Activated CD4-positive, alpha-beta T cell treated with anti-CD3 and anti-CD28 coated beads, Interleukin-2, amount 10 ng/mL, durations not matched to agents 24 days and 14 days (primary cell): ENCODE data around the gene CHRNA4. TPM values are rescaled to one million over a fixed set of nuclear protein-coding genes. Genes with fewer than 3 reads are reported as not detected.

ENCODE experiments used
- DNase-seq: peaks from one replicate; pipeline ENCODE4 v3.0.0; 2022
- H3K27ac Mint-ChIP-seq: one replicate; pipeline ENCODE4 v1.8.0; 2022; ENCODE audit warnings: mild to moderate bottlenecking, mixed read lengths
- H3K27me3 Mint-ChIP-seq: one replicate; pipeline ENCODE4 v1.8.0; 2022; ENCODE audit warnings: mixed read lengths
- H3K36me3 Mint-ChIP-seq: one replicate; pipeline ENCODE4 v1.8.0; 2022; ENCODE audit warnings: low read depth, mild to moderate bottlenecking, mixed read lengths
- H3K4me1 Mint-ChIP-seq: one replicate; pipeline ENCODE4 v1.8.0; 2021; ENCODE audit warnings: mixed read lengths
- H3K4me3 Mint-ChIP-seq: one replicate; pipeline ENCODE4 v1.8.0; 2022; ENCODE audit warnings: mild to moderate bottlenecking, moderate library complexity, mixed read lengths
- H3K9me3 Mint-ChIP-seq: one replicate; pipeline ENCODE4 v1.8.0; 2021; ENCODE audit warnings: mixed read lengths
- intact Hi-C: fragments of 100-400 bp; cut with micrococcal nuclease; formaldehyde crosslinking; loops from one replicate; pipeline ENCODE4 v1.15.1; 2023
- total RNA-seq: library from RNA; stranded (reverse); gene quantifications from 2 replicates; pipeline ENCODE4 v1.2.3, GENCODE V29; 2022

Gene CHRNA4
- total RNA-seq, 1 donor from 2014 or later: not detected

DNA sequence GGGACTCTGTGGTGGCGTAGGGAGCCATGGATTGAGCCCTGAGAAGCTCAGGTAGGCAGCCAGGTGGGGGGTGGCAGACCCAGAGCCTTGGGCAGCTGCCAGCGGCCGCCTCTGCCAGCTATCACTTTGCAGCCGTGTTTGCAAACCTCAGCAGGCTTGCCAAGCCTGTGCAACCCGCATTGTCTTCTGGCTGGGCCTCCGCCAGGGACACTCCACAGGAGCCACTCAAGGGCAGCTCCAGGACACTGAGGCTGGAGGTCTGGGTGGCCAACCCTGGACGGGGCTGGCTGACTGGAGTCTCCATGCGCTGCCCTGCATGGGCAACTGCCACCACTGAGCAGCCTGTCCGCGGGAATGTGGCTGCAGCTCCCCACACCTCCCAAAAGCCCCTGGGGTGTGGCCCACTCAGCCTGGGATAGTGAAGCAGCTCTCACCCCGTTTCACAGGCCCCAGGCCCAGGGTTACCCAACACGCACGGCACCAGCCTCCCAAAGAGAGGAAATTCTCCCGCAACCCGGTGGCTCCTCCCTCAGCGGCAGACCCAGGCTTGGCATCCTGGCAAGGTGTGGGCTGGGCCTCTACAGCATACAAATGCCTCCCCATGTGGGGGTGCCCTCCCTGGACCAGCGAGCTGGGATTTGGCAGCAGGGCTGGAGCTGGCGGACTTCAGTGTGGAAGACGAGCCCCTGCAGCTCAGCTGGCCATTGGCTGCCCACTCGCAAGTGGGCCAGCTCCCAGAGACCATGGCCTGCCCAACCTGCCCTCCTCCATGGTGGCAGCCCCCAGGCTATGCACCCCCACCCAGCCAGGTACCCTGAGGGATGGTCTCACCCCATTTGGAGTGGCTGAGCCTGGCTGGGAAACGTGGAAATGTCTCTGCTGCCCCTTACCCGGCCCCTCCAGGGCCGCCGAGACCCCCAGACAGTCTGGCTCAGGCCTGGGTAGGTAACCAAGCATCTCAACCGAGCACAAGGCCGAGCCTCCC lies 2.9 kb downstream of the CHRNA4 start:
- H3K4me3 Mint-ChIP-seq: no peak overlapping the region
- H3K4me1 Mint-ChIP-seq: no peaks in the 10 kb centered on the region
- DNase-seq: no peak
- H3K27ac Mint-ChIP-seq: no peak overlapping the region
- peaks cover 13% of the 10 kb centered on the region for H3K27me3 Mint-ChIP-seq
- intact Hi-C loops: no loop called here
- no peaks in the 10 kb centered on the region for H3K36me3 Mint-ChIP-seq
- H3K9me3 Mint-ChIP-seq: no peaks in the 10 kb centered on the region

DNA sequence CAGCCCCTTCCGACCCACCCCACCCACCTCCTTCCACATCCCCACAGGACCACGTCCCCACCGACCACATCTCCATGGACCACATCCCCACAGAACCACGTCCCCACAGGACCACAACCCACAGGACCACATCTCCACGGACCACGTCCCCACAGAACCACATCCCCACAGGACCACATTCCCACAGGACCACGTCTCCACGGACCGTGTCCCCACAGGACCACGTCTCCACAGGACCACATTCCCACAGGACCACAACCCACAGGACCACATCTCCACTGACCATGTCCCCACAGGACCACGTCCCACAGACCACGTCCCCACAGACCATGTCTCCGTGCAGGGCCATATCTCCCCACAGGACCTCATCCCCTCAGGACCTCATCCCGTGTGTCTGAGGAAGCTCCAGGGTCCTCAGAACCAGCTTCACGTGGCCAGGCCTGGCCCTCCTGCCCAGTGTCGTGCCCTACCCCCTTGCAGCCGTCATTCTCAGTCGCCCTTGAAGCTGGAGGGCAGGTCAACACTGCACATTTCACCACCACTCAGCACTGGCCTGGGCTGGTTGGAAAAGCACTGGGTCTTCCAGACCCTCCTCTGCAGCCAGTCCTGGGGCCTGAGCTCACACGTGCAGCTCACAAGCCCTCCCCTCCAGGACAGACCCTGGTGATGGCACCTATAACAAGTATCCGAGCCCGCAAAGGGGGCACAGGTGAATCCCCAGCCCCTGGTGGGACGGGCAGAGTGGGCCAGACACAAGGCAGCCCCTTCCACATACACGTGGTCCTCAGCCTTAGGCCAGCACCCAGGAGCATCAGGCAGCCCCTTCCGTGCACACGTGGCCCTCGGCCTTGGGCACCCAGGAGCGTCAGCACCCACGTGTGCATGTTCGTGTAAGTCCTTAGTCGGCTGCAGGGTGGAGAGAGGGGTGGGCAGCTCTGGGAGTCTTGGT lies 3.9 kb downstream of the CHRNA4 start:
- Mint-ChIP-seq H3K9me3 (no peaks in the 10 kb centered on the region), H3K27me3 (peaks cover 5% of the 10 kb centered on the region), H3K36me3 (no peaks in the 10 kb centered on the region), H3K4me1 (no peaks in the 10 kb centered on the region), H3K4me3 (no peak overlapping the region), H3K27ac (no peak overlapping the region)
- intact Hi-C loops: no loop called here
- DNase-seq: no peak

DNA sequence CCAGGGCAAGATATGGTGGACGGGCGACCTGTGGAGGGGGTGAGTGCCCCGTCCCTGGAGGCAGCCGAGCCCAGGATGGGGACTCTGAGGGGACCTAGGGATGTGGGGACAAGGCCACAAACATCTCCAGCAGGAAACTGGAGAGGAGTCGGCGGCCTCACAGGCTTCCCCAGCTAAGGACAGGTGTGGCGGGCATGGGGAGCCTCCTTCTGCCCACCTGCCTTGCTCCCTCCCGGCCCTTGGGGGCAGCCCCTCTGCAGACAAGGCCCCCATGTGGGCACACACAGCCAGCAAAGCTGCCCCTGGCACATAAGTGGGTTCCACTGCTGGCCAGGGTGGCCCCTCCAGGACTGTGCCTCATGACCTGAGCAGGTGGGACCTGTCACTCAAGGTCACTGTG lies 4.6 kb downstream of the CHRNA4 start:
- no peak overlapping the region for H3K27ac Mint-ChIP-seq
- peaks cover 5% of the 10 kb centered on the region for H3K27me3 Mint-ChIP-seq
- intact Hi-C loops: no loop called here

DNA sequence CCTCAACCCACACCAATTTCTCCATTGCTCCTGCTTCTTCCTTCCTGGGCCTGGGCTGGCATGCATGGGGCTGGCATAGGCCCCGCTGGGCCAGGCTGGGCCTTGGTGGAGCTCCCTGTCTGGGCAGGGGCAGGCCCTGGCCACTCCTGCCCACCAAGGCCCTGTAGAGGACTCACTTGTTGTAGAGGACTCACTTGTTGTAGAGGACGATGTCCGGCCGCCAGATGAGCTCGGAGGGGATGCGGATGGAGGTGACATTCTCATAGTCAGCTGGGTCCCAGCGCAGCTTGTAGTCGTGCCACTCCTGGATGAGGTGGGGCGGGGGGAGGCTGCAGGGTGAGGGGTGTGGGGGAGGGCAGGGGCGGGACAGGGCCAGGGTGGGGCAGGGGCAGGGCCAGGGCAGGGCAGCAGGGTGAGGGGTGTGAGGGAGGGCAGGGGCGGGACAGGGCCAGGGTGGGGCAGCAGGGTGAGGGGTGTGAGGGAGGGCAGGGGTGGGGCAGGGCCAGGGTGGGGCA lies 5.3 kb downstream of the CHRNA4 start:
- Mint-ChIP-seq H3K9me3 (no peaks in the 10 kb centered on the region), H3K27me3 (peaks cover 5% of the 10 kb centered on the region), H3K27ac (no peak overlapping the region), H3K36me3 (no peaks in the 10 kb centered on the region), H3K4me1 (no peaks in the 10 kb centered on the region), H3K4me3 (no peak overlapping the region)
- intact Hi-C loops: no loop called here
- DNase-seq: no peak

More for the DNA sequence above, 4.6 kb downstream of the CHRNA4 start:
- H3K36me3 Mint-ChIP-seq: no peaks in the 10 kb centered on the region
- no peaks in the 10 kb centered on the region for H3K9me3 Mint-ChIP-seq
- no peak overlapping the region for H3K4me3 Mint-ChIP-seq
- no peaks in the 10 kb centered on the region for H3K4me1 Mint-ChIP-seq
- DNase-seq: no peak

DNA sequence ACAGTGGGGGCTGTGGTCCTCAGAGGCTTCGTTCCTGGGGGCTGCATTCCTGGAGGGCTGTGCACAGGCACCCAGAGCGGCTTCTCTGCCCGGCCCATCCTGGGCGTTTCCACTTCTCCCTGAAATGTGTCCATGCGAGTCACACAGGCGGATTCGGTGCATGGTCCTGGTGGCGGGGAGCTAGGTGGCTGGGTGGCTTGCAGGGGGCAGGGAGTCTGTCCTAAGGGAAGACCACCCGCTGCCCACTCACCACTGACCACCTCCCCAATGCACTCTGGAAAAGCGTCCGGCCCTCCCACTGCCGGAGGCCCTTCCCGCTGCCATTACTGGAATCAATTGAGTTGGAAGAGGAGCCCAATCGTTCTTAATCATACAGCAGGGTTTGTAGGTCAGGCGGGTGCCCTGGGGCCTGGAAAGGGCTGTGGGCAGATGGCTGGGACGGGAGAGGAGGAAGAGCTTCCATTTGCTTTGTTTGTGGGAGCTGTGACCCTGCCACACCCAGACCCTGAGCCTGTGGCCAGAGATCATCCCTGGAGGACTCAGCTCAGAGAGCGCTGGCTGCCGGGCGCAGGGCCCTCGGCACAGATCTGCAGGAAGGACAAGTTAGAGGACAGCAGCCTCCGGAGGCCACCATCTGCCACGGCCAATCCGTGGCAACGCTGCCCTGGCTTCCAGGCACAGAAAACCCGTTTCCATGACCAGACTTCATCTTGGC lies 6.4 kb downstream of the CHRNA4 start:
- no peak for DNase-seq
- intact Hi-C loops: no loop called here
- no peak overlapping the region for H3K27ac Mint-ChIP-seq
- H3K4me3 Mint-ChIP-seq: no peak overlapping the region
- peaks cover under 1% of the 10 kb centered on the region for H3K27me3 Mint-ChIP-seq
- peaks cover 3% of the 10 kb centered on the region for H3K36me3 Mint-ChIP-seq
- H3K9me3 Mint-ChIP-seq: peaks cover 4% of the 10 kb centered on the region
- H3K4me1 Mint-ChIP-seq: no peaks in the 10 kb centered on the region

GRCh38 chr20:63352811-63353221 lies 8.3 kb downstream of the CHRNA4 start:
- Mint-ChIP-seq H3K9me3 (peaks cover 4% of the 10 kb centered on the region), H3K4me1 (no peaks in the 10 kb centered on the region), H3K36me3 (peaks cover 3% of the 10 kb centered on the region), H3K27me3 (no peaks in the 10 kb centered on the region), H3K4me3 (no peak overlapping the region), H3K27ac (no peak overlapping the region)
- no peak for DNase-seq
- intact Hi-C loops: no loop called here

- Mint-ChIP-seq H3K4me3 (no peak overlapping the region), H3K36me3 (peaks cover 3% of the 10 kb centered on the region), H3K9me3 (peaks cover 4% of the 10 kb centered on the region), H3K27me3 (no peaks in the 10 kb centered on the region), H3K27ac (no peak overlapping the region), H3K4me1 (no peaks in the 10 kb centered on the region)
- DNase-seq: no peak
- intact Hi-C loops: no loop called here
Measured at GRCh38 chr20:63351811-63352591, 9.1 kb downstream of the CHRNA4 start.

DNA sequence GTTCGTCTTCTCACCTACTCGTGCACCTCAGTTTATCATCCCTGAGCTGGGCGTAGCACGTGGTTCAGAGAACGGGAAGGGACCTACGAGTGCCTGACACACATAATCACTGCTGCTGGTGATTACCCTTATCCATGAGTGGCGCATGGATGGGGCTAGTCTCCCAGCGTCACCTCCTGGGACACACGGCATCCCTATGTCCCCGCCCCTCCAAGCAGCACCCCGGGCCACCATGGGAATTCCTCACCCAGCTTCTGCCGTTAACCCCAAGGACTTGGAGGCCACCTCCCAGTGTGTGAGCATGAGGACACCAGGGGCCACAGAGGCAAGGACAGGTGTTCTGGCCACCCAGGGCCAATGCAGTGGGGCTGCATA lies 9.8 kb downstream of the CHRNA4 start:
- Mint-ChIP-seq H3K4me3 (no peak overlapping the region), H3K9me3 (peaks cover 4% of the 10 kb centered on the region), H3K27me3 (no peaks in the 10 kb centered on the region), H3K36me3 (peaks cover 3% of the 10 kb centered on the region), H3K27ac (no peak overlapping the region), H3K4me1 (no peaks in the 10 kb centered on the region)
- intact Hi-C loops: no loop called here
- DNase-seq: no peak

- no peaks in the 10 kb centered on the region for H3K4me1 Mint-ChIP-seq
- DNase-seq: no peak
- H3K4me3 Mint-ChIP-seq: no peak overlapping the region
- H3K27me3 Mint-ChIP-seq: no peaks in the 10 kb centered on the region
- H3K9me3 Mint-ChIP-seq: peaks cover 4% of the 10 kb centered on the region
- intact Hi-C loops: no loop called here
- H3K27ac Mint-ChIP-seq: no peak overlapping the region
- H3K36me3 Mint-ChIP-seq: peaks cover 3% of the 10 kb centered on the region
Measured at GRCh38 chr20:63350597-63351325, 10.4 kb downstream of the CHRNA4 start.

GRCh38 chr20:63350196-63350595 lies 11.0 kb downstream of the CHRNA4 start:
- intact Hi-C loops: no loop called here
- no peak for DNase-seq
- Mint-ChIP-seq H3K36me3 (peaks cover 3% of the 10 kb centered on the region), H3K27ac (no peak overlapping the region), H3K4me1 (no peaks in the 10 kb centered on the region), H3K9me3 (peaks cover 4% of the 10 kb centered on the region), H3K27me3 (no peaks in the 10 kb centered on the region), H3K4me3 (no peak overlapping the region)

DNA sequence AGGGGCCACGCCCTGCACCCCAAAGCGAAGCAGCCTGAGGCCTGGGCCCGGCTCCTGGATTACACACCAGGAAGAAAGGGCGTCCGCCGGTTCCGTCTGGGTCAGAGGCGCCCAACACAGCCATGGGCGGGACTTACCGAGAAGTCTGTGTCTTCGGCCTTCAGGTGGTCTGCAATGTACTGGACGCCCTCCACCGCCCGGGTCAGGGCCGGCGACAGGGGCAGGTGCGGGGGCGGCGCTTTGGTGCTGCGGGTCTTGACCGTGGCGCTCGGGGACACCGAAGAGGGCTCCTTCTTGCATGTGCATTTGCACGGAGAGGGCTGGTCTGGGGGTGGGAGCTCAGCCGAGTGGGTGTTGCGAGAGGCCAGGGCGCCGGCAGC lies 11.6 kb downstream of the CHRNA4 start:
- H3K36me3 Mint-ChIP-seq: peaks cover 3% of the 10 kb centered on the region
- no peaks in the 10 kb centered on the region for H3K27me3 Mint-ChIP-seq
- intact Hi-C loops: no loop called here
- no peak overlapping the region for H3K4me3 Mint-ChIP-seq
- no peak for DNase-seq
- H3K9me3 Mint-ChIP-seq: peaks cover 4% of the 10 kb centered on the region
- H3K4me1 Mint-ChIP-seq: no peaks in the 10 kb centered on the region
- H3K27ac Mint-ChIP-seq: no peak overlapping the region

DNA sequence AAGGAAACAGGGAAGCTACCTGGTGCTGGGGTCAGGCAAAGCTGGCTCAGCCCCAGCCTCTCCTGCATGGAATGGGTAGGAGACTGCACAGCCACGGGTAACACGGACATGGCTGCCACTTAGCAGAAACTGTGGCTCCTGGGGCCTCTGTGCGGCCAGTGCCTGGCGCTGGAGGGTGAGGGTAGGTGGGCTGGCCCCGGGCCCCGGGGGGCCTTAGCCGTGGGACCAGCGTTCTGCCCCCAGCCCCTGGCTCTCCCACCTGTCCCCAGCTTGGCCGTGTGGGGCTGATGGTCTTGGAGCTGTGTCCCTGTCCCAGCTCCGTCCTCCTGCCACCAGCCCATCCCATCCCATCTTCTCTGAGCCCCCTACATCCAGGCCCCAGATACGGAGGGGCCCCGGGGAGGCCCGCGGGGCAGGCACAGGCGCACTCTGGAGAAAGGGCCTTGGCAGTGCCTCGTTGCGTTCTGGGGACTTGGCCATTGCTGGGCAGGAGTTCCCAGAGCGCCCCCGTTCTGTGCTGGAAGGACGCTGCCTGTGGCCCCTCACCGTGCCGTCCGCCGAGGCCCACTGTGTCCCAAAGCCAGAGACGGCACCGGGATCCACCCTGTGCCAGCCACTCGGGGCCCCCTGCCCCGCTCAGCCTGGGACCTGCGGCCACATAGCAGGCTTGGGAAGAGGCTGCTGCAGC lies 12.2 kb downstream of the CHRNA4 start:
- intact Hi-C loops: no loop called here
- peaks cover 3% of the 10 kb centered on the region for H3K36me3 Mint-ChIP-seq
- H3K4me3 Mint-ChIP-seq: no peak overlapping the region

More for the DNA sequence above, 12.2 kb downstream of the CHRNA4 start:
- DNase-seq: no peak
- Mint-ChIP-seq H3K27me3 (no peaks in the 10 kb centered on the region), H3K9me3 (peaks cover 4% of the 10 kb centered on the region), H3K4me1 (no peaks in the 10 kb centered on the region), H3K27ac (no peak overlapping the region)
